ENCODE data around the gene PPP6R1. TPM values are rescaled to one million over a fixed set of nuclear protein-coding genes. Genes with fewer than 3 reads are reported as not detected.
A peak's percentile ranks its signal among the peaks of the same experiment; 100 is the strongest.

The PPP6R1 gene
- total and polyA plus RNA-seq, 2 of the 13 experiments (the other 11 are each of a cell fraction or from before 2014, with no cell fraction given) = 25.8 to 54.0 TPM

GRCh38 chr19:55216461-55217198, 42.2 kb downstream of the PPP6R1 start (continued):
- TF ChIP-seq MYNN (CRISPR knock-in tag; IDR thresholded peaks at IDR 0.05; ENCODE audit: low read depth) (peak; percentile 87), THAP9 (CRISPR knock-in tag; IDR thresholded peaks at IDR 0.05; ENCODE audit: borderline replicate concordance) (peak; percentile 79; the same call in 1 of the 2 replicates), FOXO1 (CRISPR knock-in tag; IDR thresholded peaks at IDR 0.05) (peak; percentile 91), YY1 (IDR thresholded peaks at IDR 0.05; ENCODE audit: insufficient read depth, insufficient replicate concordance, low read depth, low read length) (peak; percentile 85), ZNF44 (CRISPR knock-in tag; IDR thresholded peaks at IDR 0.05) (no peak; the same call in 1 of the 2 replicates), USF2 (IDR thresholded peaks at IDR 0.05; ENCODE audit: low read depth, low read length) (no peak), USF2 (CRISPR knock-in tag; IDR thresholded peaks at IDR 0.05; ENCODE audit: borderline replicate concordance) (no peak), SMYD3 (CRISPR knock-in tag; IDR thresholded peaks at IDR 0.05) (peak; percentile 84), CBFB (CRISPR knock-in tag; IDR thresholded peaks at IDR 0.05) (peak; percentile 87), PAXIP1 (CRISPR knock-in tag; conservative IDR thresholded peaks at IDR 0.05) (peak; percentile 66), ZBTB20 (CRISPR knock-in tag; IDR thresholded peaks at IDR 0.05; ENCODE audit: borderline replicate concordance, low read depth) (peak; percentile 92; the same call in 1 of the 2 replicates), REPIN1 (CRISPR knock-in tag; IDR thresholded peaks at IDR 0.05; ENCODE audit: borderline replicate concordance, low read depth) (peak; percentile 22; the same call in 1 of the 2 replicates), POLR2A (IDR thresholded peaks at IDR 0.05; ENCODE audit: insufficient read depth in 1 of 2, low read depth in 2 of 2, low read length in 2 of 2) (peak; percentile 50 to 61), RFX5 (IDR thresholded peaks at IDR 0.05; ENCODE audit: low read depth, low read length) (peak; percentile 64), ZNF530 (CRISPR knock-in tag; IDR thresholded peaks at IDR 0.05; ENCODE audit: low read depth) (peak; percentile 97), PRMT3 (CRISPR knock-in tag; IDR thresholded peaks at IDR 0.05; ENCODE audit: borderline replicate concordance, low read depth) (peak; percentile 91), MAFF (IDR thresholded peaks at IDR 0.05; ENCODE audit: low read depth, low read length) (peak; percentile 87), HMG20A (CRISPR knock-in tag; IDR thresholded peaks at IDR 0.05; ENCODE audit: borderline replicate concordance) (peak; percentile 65), ZNF24 (IDR thresholded peaks at IDR 0.05) (peak; percentile 81), HDAC1 (CRISPR knock-in tag; IDR thresholded peaks at IDR 0.05) (peak; percentile 86), THAP11 (CRISPR knock-in tag; IDR thresholded peaks at IDR 0.05) (peak; percentile 93), PLRG1 (conservative IDR thresholded peaks at IDR 0.05) (no peak), MIER3 (CRISPR knock-in tag; IDR thresholded peaks at IDR 0.05; ENCODE audit: borderline replicate concordance) (peak; percentile 88; the same call in 1 of the 2 replicates)
